Keratinocyte (primary cell): ENCODE measurements around the gene DIP2C. TPM values are rescaled to one million over a fixed set of nuclear protein-coding genes. Genes with fewer than 3 reads are reported as not detected.

ENCODE experiments used
- DNase-seq: peaks from one replicate; pipeline ENCODE4 v3.0.0-alpha.2; 2011; ENCODE audit warnings: low read depth, missing footprints, low spot score
- FAIRE-seq: peaks from 2 replicates; lab custom pipeline; 2011; peaks lifted over from hg19 to GRCh38; lab: Jason Lieb, UNC
- H2AFZ ChIP-seq: 2 replicates; pipeline ENCODE4 v1.6.0; 2012; ENCODE audit warnings: low read length, control low read depth, inconsistent platforms; ENCODE audit not compliant: control insufficient read depth
- H3K27ac ChIP-seq: 2 replicates; pipeline ENCODE4 v1.5.1; 2011; ENCODE audit warnings: low read length; ENCODE audit not compliant: control insufficient read depth, insufficient read depth
- H3K27me3 ChIP-seq: 3 replicates; pipeline ENCODE4 v1.6.0; 2011; ENCODE audit warnings: low read length; ENCODE audit not compliant: control insufficient read depth, insufficient read depth; ENCODE audit errors: extremely low read depth
- H3K36me3 ChIP-seq, 2 experiments: 2 replicates in 1 of 2; 3 replicates in 1 of 2; pipeline ENCODE4 v1.5.1; 2011; ENCODE audit warnings: low read length in 2 of 2, mild to moderate bottlenecking in 1 of 2; ENCODE audit not compliant: control insufficient read depth in 2 of 2, insufficient read depth in 2 of 2; ENCODE audit errors: extremely low read depth in 1 of 2
- H3K4me1 ChIP-seq: 3 replicates; pipeline ENCODE4 v1.5.1; 2011; ENCODE audit warnings: low read length; ENCODE audit not compliant: control insufficient read depth, insufficient read depth; ENCODE audit errors: extremely low read depth
- H3K4me2 ChIP-seq: 3 replicates; pipeline ENCODE4 v1.6.0; 2011; ENCODE audit warnings: low read depth, low read length; ENCODE audit not compliant: control insufficient read depth, insufficient read depth; ENCODE audit errors: extremely low read depth
- H3K4me3 ChIP-seq, 3 experiments: fragments of 200-600 bp in 1 of 3; sonication (generic) in 1 of 3; 2 replicates in 2 of 3; 3 replicates in 1 of 3; pipeline ENCODE4 v1.5.1; 2011 to 2016; ENCODE audit warnings: low read length in 3 of 3, mild to moderate bottlenecking in 3 of 3, control low read depth in 2 of 3, inconsistent platforms in 1 of 3, low read depth in 1 of 3, mixed read lengths in 1 of 3, mixed run types in 1 of 3, moderate library complexity in 1 of 3; ENCODE audit not compliant: control insufficient read depth in 2 of 3, insufficient read depth in 2 of 3; ENCODE audit errors: extremely low read depth in 1 of 3
- H3K79me2 ChIP-seq: 2 replicates; pipeline ENCODE4 v1.6.0; 2012; ENCODE audit warnings: low read length; ENCODE audit not compliant: control insufficient read depth, insufficient read depth
- H3K9ac ChIP-seq: 3 replicates; pipeline ENCODE4 v1.6.0; 2011; ENCODE audit warnings: low read length; ENCODE audit not compliant: control insufficient read depth, insufficient read depth; ENCODE audit errors: extremely low read depth
- H3K9me1 ChIP-seq: 3 replicates; pipeline ENCODE4 v1.6.0; 2011; ENCODE audit warnings: low read length; ENCODE audit not compliant: control insufficient read depth, insufficient read depth; ENCODE audit errors: extremely low read depth
- H3K9me3 ChIP-seq: 2 replicates; pipeline ENCODE4 v1.5.1; 2012; ENCODE audit warnings: low read depth, low read length; ENCODE audit not compliant: control insufficient read depth
- H4K20me1 ChIP-seq: 3 replicates; pipeline ENCODE4 v1.6.0; 2011; ENCODE audit warnings: low read length; ENCODE audit not compliant: control insufficient read depth, insufficient read depth; ENCODE audit errors: extremely low read depth
- CTCF ChIP-seq, 3 experiments: IDR thresholded peaks in 1 of 3; conservative IDR thresholded peaks in 1 of 3; optimal IDR thresholded peaks in 1 of 3; 2 replicates in 2 of 3; 3 replicates in 1 of 3; pipeline versions ENCODE3 to v1.5.1; 2011; ENCODE audit warnings: low read length in 3 of 3, mild to moderate bottlenecking in 3 of 3, moderate library complexity in 2 of 3, control low read depth in 1 of 3, inconsistent platforms in 1 of 3; ENCODE audit not compliant: insufficient read depth in 2 of 3; ENCODE audit errors: extremely low read depth in 1 of 3
- EZH2 ChIP-seq: IDR thresholded peaks from one replicate; pipeline ENCODE4 v1.6.1; 2012; ENCODE audit warnings: inconsistent platforms, mild to moderate bottlenecking, low read length, moderate library complexity
- dilution Hi-C: fragments of 300-500 bp; cut with MboI; formaldehyde crosslinking; loops from one replicate; pipeline ENCODE4 v1.7.0; 2020; ENCODE audit warnings: low sequenced_read_pairs; ENCODE audit not compliant: extremely low pct_ligation_motif_present
- polyA plus RNA-seq, 5 experiments: library from polyadenylated mRNA; depleted of rRNA in 3 of 5; stranded (reverse) in 3 of 5; stranded (forward) in 1 of 5; unstranded in 1 of 5; fragments of >200 nt; gene quantifications; 1 replicate in 1 of 5; 2 replicates in 3 of 5; 3 replicates in 1 of 5; pipeline versions ENCODE4 v1.2.1 to v1.2.3, GENCODE V29; 2011 to 2012; ENCODE audit warnings: missing spikeins in 2 of 5, low read depth in 1 of 5, low replicate concordance in 1 of 5

Gene DIP2C
- polyA plus RNA-seq, 1 donor (not counting 4 experiments of a cell fraction or from before 2014, with no cell fraction given) = 1.3 TPM

- Histone ChIP-seq H3K4me3 (no peak overlapping the region), H3K9ac (no peak overlapping the region), H3K36me3 (no peaks in the 10 kb centered on the region), H3K79me2 (no peaks in the 10 kb centered on the region), H3K9me1 (no peaks in the 10 kb centered on the region), H2AFZ (no peak overlapping the region), H3K27ac (no peak overlapping the region), H3K4me2 (no peak overlapping the region), H3K9me3 (no peaks in the 10 kb centered on the region), H3K27me3 (no peaks in the 10 kb centered on the region), H3K4me1 (no peaks in the 10 kb centered on the region), H4K20me1 (no peaks in the 10 kb centered on the region)
- DNase-seq (no peak), FAIRE-seq (no peak)
- dilution Hi-C loops = no loop called here
- TF ChIP-seq CTCF (optimal IDR thresholded peaks at IDR 0.05 in 1 of 3, IDR thresholded peaks at IDR 0.05 in 1 of 3, conservative IDR thresholded peaks at IDR 0.05 in 1 of 3; ENCODE audit: extremely low read depth in 1 of 3, insufficient read depth in 2 of 3, low read length in 3 of 3) (no peak), EZH2 (no peak)
Measured at GRCh38 chr10:360653-361052, 328.8 kb downstream of the DIP2C start.

DNA sequence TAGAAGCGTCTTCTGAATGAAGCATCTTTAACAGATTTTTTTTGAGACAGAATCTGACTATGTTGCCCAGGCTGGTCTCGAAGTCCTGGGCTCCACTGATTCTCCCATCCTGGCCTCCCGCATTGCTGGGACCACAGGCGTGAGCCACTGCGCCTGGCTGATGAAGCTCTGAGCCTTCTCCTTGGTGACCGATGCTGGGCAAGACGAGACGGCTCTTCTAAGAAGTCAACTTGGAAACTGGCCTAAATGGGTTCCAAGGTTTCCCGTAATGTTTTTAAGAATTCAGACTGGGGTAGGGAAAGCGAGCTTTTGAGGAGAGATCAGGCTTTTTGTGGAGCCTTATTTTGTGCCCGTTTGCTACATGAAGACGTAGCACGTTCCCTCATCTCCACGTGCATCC is 329.7 kb downstream of the DIP2C start:
- Histone ChIP-seq H3K9ac (no peak overlapping the region), H3K9me1 (no peaks in the 10 kb centered on the region), H3K4me3 (no peak overlapping the region), H3K79me2 (no peaks in the 10 kb centered on the region), H2AFZ (no peak overlapping the region), H3K36me3 (no peaks in the 10 kb centered on the region), H4K20me1 (no peaks in the 10 kb centered on the region), H3K4me1 (no peaks in the 10 kb centered on the region), H3K27me3 (no peaks in the 10 kb centered on the region), H3K27ac (no peak overlapping the region), H3K9me3 (no peaks in the 10 kb centered on the region), H3K4me2 (no peak overlapping the region)
- dilution Hi-C loops = no loop called here
- FAIRE-seq (no peak), DNase-seq (no peak)
- no peak for TF ChIP-seq EZH2
- TF ChIP-seq CTCF (optimal IDR thresholded peaks at IDR 0.05 in 1 of 3, IDR thresholded peaks at IDR 0.05 in 1 of 3, conservative IDR thresholded peaks at IDR 0.05 in 1 of 3; ENCODE audit: extremely low read depth in 1 of 3, insufficient read depth in 2 of 3, low read length in 3 of 3) = no peak
